Mesodermal cell (in vitro differentiated cells): ENCODE results near the gene ARHGEF17.

ENCODE experiments used
- H3K27ac ChIP-seq: 2 replicates; pipeline ENCODE4 v1.7.0; 2013; ENCODE audit warnings: mild to moderate bottlenecking, low read depth, low read length, moderate library complexity; ENCODE audit not compliant: severe bottlenecking
- H3K36me3 ChIP-seq: 2 replicates; pipeline ENCODE4 v1.7.1; 2013; ENCODE audit warnings: mild to moderate bottlenecking, low read length, moderate library complexity; ENCODE audit not compliant: control insufficient read depth, insufficient read depth
- H3K4me1 ChIP-seq: one replicate; pipeline ENCODE4 v1.7.1; 2013; ENCODE audit warnings: mild to moderate bottlenecking, low read length; ENCODE audit not compliant: insufficient read depth, control insufficient read depth, poor library complexity, severe bottlenecking
- H3K4me3 ChIP-seq: 2 replicates; pipeline ENCODE4 v1.7.0; 2013; ENCODE audit warnings: low read length, control low read depth, mild to moderate bottlenecking; ENCODE audit not compliant: insufficient read depth, poor library complexity, severe bottlenecking; ENCODE audit errors: extremely low read depth
- H3K9me3 ChIP-seq: 2 replicates; pipeline ENCODE4 v1.7.1; 2013; ENCODE audit warnings: mild to moderate bottlenecking, low read length, moderate library complexity; ENCODE audit not compliant: control insufficient read depth
- WGBS, 2 experiments: methylation state at CpG; one replicate each; pipeline ENCODE4 v1.1.5; 2013; ENCODE audit warnings: missing lambda C conversion rate in 2 of 2; ENCODE audit not compliant: insufficient coverage in 2 of 2; 5-methylcytosine and 5-hydroxymethylcytosine counted together

Gene ARHGEF17

DNA sequence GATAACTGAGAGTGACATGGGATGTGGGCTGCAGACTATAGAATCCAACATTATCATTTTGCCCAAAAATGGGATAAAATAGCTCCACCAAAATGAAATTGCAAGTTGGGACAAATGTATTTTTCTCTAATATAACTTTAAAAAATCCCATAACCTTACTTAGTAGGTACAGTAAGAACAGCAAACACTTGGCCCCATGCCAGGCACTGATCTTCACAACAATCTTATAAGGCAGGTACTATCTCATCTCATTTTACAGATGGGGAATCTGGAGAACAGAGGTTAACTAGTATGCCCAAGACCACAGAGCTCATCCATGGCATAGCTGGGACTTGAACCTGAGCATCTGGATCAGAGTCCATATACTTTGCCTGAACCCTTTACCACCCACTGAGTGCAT lies 13.5 kb upstream of the ARHGEF17 start:
- H3K27ac ChIP-seq: peak overlapping the region; percentile 85
- H3K4me3 ChIP-seq: no peak overlapping the region

DNA sequence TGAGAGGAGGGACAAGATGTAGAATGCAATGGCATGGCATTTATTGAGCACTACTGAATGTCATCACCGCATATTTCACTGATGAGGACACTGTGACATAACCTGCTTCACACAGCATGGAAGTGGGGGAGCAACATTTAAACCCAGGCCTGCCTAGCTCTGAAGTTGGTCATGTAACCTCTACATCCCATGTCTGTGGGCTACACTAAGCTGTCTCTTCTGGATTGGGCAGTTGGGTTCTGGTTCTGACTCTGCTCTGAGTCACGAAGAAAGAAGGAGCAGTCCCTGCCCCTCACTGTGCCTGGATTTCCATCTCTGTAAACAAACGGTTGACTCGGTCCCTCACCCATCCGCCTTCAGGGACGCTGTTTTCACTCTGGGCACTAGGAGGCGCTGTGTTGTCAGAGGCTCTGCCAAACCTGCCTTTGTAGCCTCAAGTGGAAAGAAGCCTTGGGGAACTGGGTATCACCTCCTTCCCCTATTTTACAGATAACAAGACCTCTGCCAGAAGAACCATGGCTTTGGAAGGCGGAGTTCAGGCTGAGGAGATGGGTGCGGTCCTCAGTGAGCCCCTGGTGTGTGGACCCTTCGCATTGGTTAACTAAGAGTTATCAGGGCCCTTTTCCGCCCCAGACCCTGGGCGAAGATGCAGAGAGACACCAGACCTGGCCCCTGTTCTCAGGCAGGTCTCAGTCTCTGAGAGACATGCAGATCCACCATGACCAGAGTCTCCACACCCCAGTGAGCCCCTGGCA lies 12.7 kb upstream of the ARHGEF17 start:
- H3K4me1 ChIP-seq: peaks cover 17% of the 10 kb centered on the region
- no peaks in the 10 kb centered on the region for H3K9me3 ChIP-seq
- peak overlapping the region; percentile 85 for H3K27ac ChIP-seq
- WGBS, 2 experiments: 35 to 36% methylated on average over 12 of the region's 12 CpGs
- H3K4me3 ChIP-seq: no peak overlapping the region
- no peaks in the 10 kb centered on the region for H3K36me3 ChIP-seq

More for the DNA sequence above, 13.5 kb upstream of the ARHGEF17 start:
- Histone ChIP-seq H3K36me3 (no peaks in the 10 kb centered on the region), H3K9me3 (no peaks in the 10 kb centered on the region), H3K4me1 (peaks cover 17% of the 10 kb centered on the region)

- H3K4me3 ChIP-seq: no peak overlapping the region
- H3K36me3 ChIP-seq: no peaks in the 10 kb centered on the region
- no peaks in the 10 kb centered on the region for H3K9me3 ChIP-seq
- no peak overlapping the region for H3K27ac ChIP-seq
- WGBS, 2 experiments: 96 to 100% methylated on average over 3 of the region's 3 CpGs
- H3K4me1 ChIP-seq: peaks cover 17% of the 10 kb centered on the region
Observed at GRCh38 chr11:73295996-73296318, 12.1 kb upstream of the ARHGEF17 start.

DNA sequence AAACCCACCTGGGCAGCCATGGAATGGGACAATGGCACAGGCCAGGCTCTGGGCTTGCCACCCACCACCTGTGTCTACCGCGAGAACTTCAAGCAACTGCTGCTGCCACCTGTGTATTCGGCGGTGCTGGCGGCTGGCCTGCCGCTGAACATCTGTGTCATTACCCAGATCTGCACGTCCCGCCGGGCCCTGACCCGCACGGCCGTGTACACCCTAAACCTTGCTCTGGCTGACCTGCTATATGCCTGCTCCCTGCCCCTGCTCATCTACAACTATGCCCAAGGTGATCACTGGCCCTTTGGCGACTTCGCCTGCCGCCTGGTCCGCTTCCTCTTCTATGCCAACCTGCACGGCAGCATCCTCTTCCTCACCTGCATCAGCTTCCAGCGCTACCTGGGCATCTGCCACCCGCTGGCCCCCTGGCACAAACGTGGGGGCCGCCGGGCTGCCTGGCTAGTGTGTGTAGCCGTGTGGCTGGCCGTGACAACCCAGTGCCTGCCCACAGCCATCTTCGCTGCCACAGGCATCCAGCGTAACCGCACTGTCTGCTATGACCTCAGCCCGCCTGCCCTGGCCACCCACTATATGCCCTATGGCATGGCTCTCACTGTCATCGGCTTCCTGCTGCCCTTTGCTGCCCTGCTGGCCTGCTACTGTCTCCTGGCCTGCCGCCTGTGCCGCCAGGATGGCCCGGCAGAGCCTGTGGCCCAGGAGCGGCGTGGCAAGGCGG lies 11.4 kb upstream of the ARHGEF17 start:
- 94 to 97% methylated on average over 30 to 34 of the region's 35 CpGs for WGBS, 2 experiments
- peaks cover 17% of the 10 kb centered on the region for H3K4me1 ChIP-seq

DNA sequence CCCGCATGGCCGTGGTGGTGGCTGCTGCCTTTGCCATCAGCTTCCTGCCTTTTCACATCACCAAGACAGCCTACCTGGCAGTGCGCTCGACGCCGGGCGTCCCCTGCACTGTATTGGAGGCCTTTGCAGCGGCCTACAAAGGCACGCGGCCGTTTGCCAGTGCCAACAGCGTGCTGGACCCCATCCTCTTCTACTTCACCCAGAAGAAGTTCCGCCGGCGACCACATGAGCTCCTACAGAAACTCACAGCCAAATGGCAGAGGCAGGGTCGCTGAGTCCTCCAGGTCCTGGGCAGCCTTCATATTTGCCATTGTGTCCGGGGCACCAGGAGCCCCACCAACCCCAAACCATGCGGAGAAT lies 10.9 kb upstream of the ARHGEF17 start:
- Histone ChIP-seq H3K4me3 (no peak overlapping the region), H3K27ac (no peak overlapping the region), H3K36me3 (no peaks in the 10 kb centered on the region), H3K9me3 (no peaks in the 10 kb centered on the region), H3K4me1 (peaks cover 11% of the 10 kb centered on the region)
- WGBS, 2 experiments: 85 to 94% methylated on average over 13 to 18 of the region's 18 CpGs

More for the DNA sequence above, 11.4 kb upstream of the ARHGEF17 start:
- Histone ChIP-seq H3K27ac (no peak overlapping the region), H3K9me3 (no peaks in the 10 kb centered on the region), H3K36me3 (no peaks in the 10 kb centered on the region), H3K4me3 (no peak overlapping the region)

DNA sequence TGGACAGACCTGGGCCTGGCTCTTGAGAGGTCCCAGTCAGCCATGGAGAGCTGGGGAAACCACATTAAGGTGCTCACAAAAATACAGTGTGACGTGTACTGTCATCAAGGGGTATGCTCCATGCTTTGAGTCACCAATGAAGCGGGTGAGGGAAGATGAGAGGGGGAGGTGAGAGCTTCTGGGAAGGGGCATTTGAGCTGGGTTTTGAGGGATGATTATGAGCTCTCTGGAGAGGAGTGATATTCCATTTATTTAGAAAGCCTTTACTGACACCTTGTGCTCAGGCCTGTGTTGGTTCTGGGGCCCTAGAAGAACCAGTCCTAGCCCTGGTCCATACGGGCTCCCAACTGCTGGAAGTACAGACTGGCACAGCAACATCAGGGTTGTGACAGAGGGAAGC lies 10.4 kb upstream of the ARHGEF17 start:
- Histone ChIP-seq H3K27ac (no peak overlapping the region), H3K4me1 (peaks cover 7% of the 10 kb centered on the region), H3K4me3 (no peak overlapping the region), H3K36me3 (no peaks in the 10 kb centered on the region), H3K9me3 (no peaks in the 10 kb centered on the region)
- WGBS, 2 experiments: 76 to 80% methylated on average over 3 of the region's 3 CpGs

GRCh38 chr11:73298233-73298632 lies 9.8 kb upstream of the ARHGEF17 start:
- Histone ChIP-seq H3K4me1 (peaks cover 7% of the 10 kb centered on the region), H3K9me3 (no peaks in the 10 kb centered on the region), H3K36me3 (no peaks in the 10 kb centered on the region), H3K4me3 (no peak overlapping the region), H3K27ac (no peak overlapping the region)
- WGBS, 2 experiments: 91 to 93% methylated on average over 5 of the region's 5 CpGs

DNA sequence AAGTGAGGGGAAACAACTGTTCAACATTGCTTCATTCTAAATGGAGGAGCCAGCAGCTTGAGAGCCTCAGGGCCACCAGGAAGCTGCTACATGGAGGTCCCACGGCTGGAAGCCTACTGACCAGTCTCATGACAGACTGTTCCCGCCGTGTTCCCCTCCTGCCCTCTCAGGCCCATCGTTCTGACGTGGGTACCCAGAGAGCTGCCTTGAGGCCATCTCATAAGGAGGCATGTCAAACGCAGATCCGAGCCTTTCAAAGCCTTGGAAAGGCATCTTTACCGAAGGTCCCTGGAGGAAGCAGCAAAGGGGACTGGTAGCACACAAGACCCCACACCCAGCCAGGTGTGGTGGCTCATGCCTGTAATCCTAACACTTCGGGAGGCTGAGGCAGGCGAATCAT lies 8.3 kb upstream of the ARHGEF17 start:
- H3K36me3 ChIP-seq: no peaks in the 10 kb centered on the region
- peaks cover 7% of the 10 kb centered on the region for H3K4me1 ChIP-seq
- no peak overlapping the region for H3K27ac ChIP-seq
- no peak overlapping the region for H3K4me3 ChIP-seq
- H3K9me3 ChIP-seq: no peaks in the 10 kb centered on the region
- 91 to 94% methylated on average over 10 of the region's 10 CpGs for WGBS, 2 experiments

- no peak overlapping the region for H3K4me3 ChIP-seq
- H3K27ac ChIP-seq: no peak overlapping the region
- WGBS, 2 experiments: 83 to 92% methylated on average over 4 to 6 of the region's 7 CpGs
- H3K36me3 ChIP-seq: peaks cover 9% of the 10 kb centered on the region
- H3K4me1 ChIP-seq: peaks cover 25% of the 10 kb centered on the region
- H3K9me3 ChIP-seq: no peaks in the 10 kb centered on the region
Observed at GRCh38 chr11:73306069-73306841, 1.8 kb upstream of the ARHGEF17 start.

DNA sequence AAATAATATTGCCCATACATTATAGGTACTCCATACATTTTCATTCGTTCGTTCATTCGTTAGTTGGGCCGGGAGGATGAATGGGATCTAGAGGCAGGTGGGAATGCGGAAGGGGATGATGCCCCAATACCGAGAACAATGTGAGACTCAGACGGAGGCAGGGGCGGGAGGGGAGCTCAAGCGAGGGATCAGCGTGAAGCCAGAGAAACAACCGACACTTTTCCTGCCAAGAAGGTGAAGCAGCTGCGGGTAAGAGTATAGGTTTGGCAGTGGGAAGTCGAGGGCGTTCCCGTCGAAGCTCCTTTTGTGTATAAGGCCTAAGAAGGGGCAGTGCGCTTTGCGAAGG lies 1.1 kb upstream of the ARHGEF17 start:
- H3K4me3 ChIP-seq: peak overlapping the region; percentile 88
- H3K4me1 ChIP-seq: peaks cover 32% of the 10 kb centered on the region
- WGBS, 2 experiments: 7 to 23% methylated on average over 9 to 15 of the region's 18 CpGs
- H3K27ac ChIP-seq: peak overlapping the region; percentile 73
- H3K36me3 ChIP-seq: peaks cover 16% of the 10 kb centered on the region
- no peaks in the 10 kb centered on the region for H3K9me3 ChIP-seq
